Endothelial cell of umbilical vein (primary cell): Measurements from ENCODE around the gene ATXN7. TPM values are rescaled to one million over a fixed set of nuclear protein-coding genes. Genes with fewer than 3 reads are reported as not detected.

Experiments
- BruUV-seq: library from RNA; stranded (reverse); fragments of 400-500 nt; replicated peaks from 2 replicates; lab custom pipeline; 2021; lab: Mats Ljungman, UMichigan
- CTCF ChIA-PET: fragments of 300-600, 350-600 bp; sonication (Branson Sonifier 250); formaldehyde crosslinking; loops from one replicate; lab custom pipeline; 2021; ENCODE audit warnings: antibody characterized with exemption, inconsistent platforms; lab: Charles Lee
- POLR2A ChIA-PET: fragments of 300-600, 350-600 bp; sonication (Branson Sonifier 250); formaldehyde crosslinking; loops from one replicate; lab custom pipeline; 2021; ENCODE audit warnings: antibody characterized with exemption, inconsistent platforms; lab: Charles Lee
- DNase-seq: peaks from one replicate; pipeline ENCODE4 v3.0.0-alpha.2; 2011; ENCODE audit warnings: low read depth, low spot score
- FAIRE-seq: peaks from 2 replicates; lab custom pipeline; 2011; peaks lifted over from hg19 to GRCh38; lab: Jason Lieb, UNC
- H2AFZ ChIP-seq: 2 replicates; pipeline ENCODE4 v1.6.0; 2012; ENCODE audit warnings: low read depth, low read length, control low read depth, inconsistent platforms
- H3K27ac ChIP-seq: 2 replicates; pipeline ENCODE4 v1.5.1; 2011; ENCODE audit warnings: low read depth, mild to moderate bottlenecking, control low read depth, low read length, moderate library complexity; ENCODE audit not compliant: insufficient read depth
- H3K27me3 ChIP-seq, 2 experiments: 2 replicates each; pipeline versions ENCODE4 v1.6.0 to v1.6.1; 2011; ENCODE audit warnings: low read length in 2 of 2, mixed read lengths in 1 of 2; ENCODE audit not compliant: control insufficient read depth in 2 of 2, insufficient read depth in 2 of 2
- H3K36me3 ChIP-seq, 2 experiments: 2 replicates in 1 of 2; 3 replicates in 1 of 2; pipeline ENCODE4 v1.5.1; 2011; ENCODE audit warnings: low read length in 2 of 2, mild to moderate bottlenecking in 1 of 2, moderate library complexity in 1 of 2; ENCODE audit not compliant: control insufficient read depth in 2 of 2, insufficient read depth in 2 of 2; ENCODE audit errors: extremely low read depth in 1 of 2
- H3K4me1 ChIP-seq: 3 replicates; pipeline ENCODE4 v1.5.1; 2011; ENCODE audit warnings: mild to moderate bottlenecking, low read length; ENCODE audit not compliant: control insufficient read depth, insufficient read depth; ENCODE audit errors: extremely low read depth
- H3K4me2 ChIP-seq: 2 replicates; pipeline ENCODE4 v1.6.1; 2011; ENCODE audit warnings: low read length, control low read depth, mixed read lengths; ENCODE audit not compliant: insufficient read depth
- H3K4me3 ChIP-seq, 3 experiments: fragments of 200-600 bp in 1 of 3; sonication (generic), shearing (Covaris generic) in 1 of 3; replicated peaks in 1 of 3; 2 replicates each; pipeline ENCODE4 v1.5.1; 2011 to 2016; ENCODE audit warnings: control low read depth in 3 of 3, low read length in 3 of 3, mild to moderate bottlenecking in 2 of 3, inconsistent platforms in 1 of 3, low read depth in 1 of 3, moderate library complexity in 1 of 3; ENCODE audit not compliant: insufficient read depth in 1 of 3
- H3K79me2 ChIP-seq: 2 replicates; pipeline ENCODE4 v1.6.0; 2012; ENCODE audit warnings: low read length, inconsistent platforms; ENCODE audit not compliant: control insufficient read depth, insufficient read depth
- H3K9ac ChIP-seq: replicated peaks from 2 replicates; pipeline ENCODE3; 2011; ENCODE audit warnings: low read length, control low read depth; ENCODE audit not compliant: insufficient read depth; ENCODE audit errors: extremely low read depth
- H3K9me1 ChIP-seq: replicated peaks from 3 replicates; pipeline ENCODE4 v1.6.0; 2011; ENCODE audit warnings: mild to moderate bottlenecking, low read length; ENCODE audit not compliant: control insufficient read depth, insufficient read depth; ENCODE audit errors: extremely low read depth
- H3K9me3 ChIP-seq: replicated peaks from 2 replicates; pipeline ENCODE4 v1.5.1; 2012; ENCODE audit warnings: low read length, inconsistent platforms; ENCODE audit not compliant: control insufficient read depth, insufficient read depth
- H4K20me1 ChIP-seq: replicated peaks from 2 replicates; pipeline ENCODE3; 2011; ENCODE audit warnings: mild to moderate bottlenecking, low read length; ENCODE audit not compliant: control insufficient read depth, insufficient read depth; ENCODE audit errors: extremely low read depth
- CTCF ChIP-seq, 2 donors: IDR thresholded peaks; 1 replicate in 1 of 2; 2 replicates in 1 of 2; pipeline ENCODE4 v1.5.1; 2011; ENCODE audit warnings: low read length in 2 of 2, mild to moderate bottlenecking in 2 of 2, moderate library complexity in 2 of 2, control low read depth in 1 of 2, inconsistent platforms in 1 of 2, low read depth in 1 of 2; ENCODE audit not compliant: insufficient read depth in 1 of 2; ENCODE audit errors: extremely low read depth in 1 of 2
- EZH2 ChIP-seq: IDR thresholded peaks from 2 replicates; pipeline ENCODE4 v1.6.1; 2012; ENCODE audit warnings: borderline replicate concordance, low read depth, mild to moderate bottlenecking, moderate library complexity, low read length, inconsistent platforms; ENCODE audit not compliant: severe bottlenecking
- FOS ChIP-seq: IDR thresholded peaks from 2 replicates; pipeline ENCODE4 v1.6.1; 2011; ENCODE audit warnings: mild to moderate bottlenecking, low read length, moderate library complexity, borderline replicate concordance; ENCODE audit not compliant: insufficient read depth
- GATA2 ChIP-seq: IDR thresholded peaks from 2 replicates; pipeline ENCODE4 v1.7.0; 2011; ENCODE audit warnings: low read depth, mild to moderate bottlenecking, moderate library complexity, mixed read lengths, low read length; ENCODE audit not compliant: insufficient read length, insufficient read depth
- JUN ChIP-seq: IDR thresholded peaks from 2 replicates; pipeline ENCODE4 v1.6.1; 2011; ENCODE audit warnings: borderline replicate concordance, low read depth; ENCODE audit not compliant: insufficient read length, insufficient read depth
- MAX ChIP-seq: IDR thresholded peaks from 2 replicates; pipeline ENCODE4 v1.6.1; 2011; ENCODE audit not compliant: insufficient read depth, insufficient read length
- MYC ChIP-seq: IDR thresholded peaks from one replicate; pipeline ENCODE4 v1.6.1; 2011; ENCODE audit warnings: mild to moderate bottlenecking, low read depth, low read length
- POLR2A ChIP-seq: IDR thresholded peaks from 2 replicates; pipeline ENCODE4 v1.6.1; 2012; ENCODE audit warnings: low read depth, mild to moderate bottlenecking, control low read depth, low read length
- POLR2AphosphoS5 ChIP-seq: IDR thresholded peaks from 2 replicates; pipeline ENCODE4 v1.6.1; 2012; ENCODE audit warnings: low read depth, mild to moderate bottlenecking, control low read depth, low read length, moderate library complexity; ENCODE audit not compliant: insufficient read depth
- dilution Hi-C: fragments of 300-500 bp; cut with MboI; formaldehyde crosslinking; loops from one replicate; pipeline ENCODE4 v1.15.0; 2019; ENCODE audit warnings: low sequenced_read_pairs; ENCODE audit not compliant: extremely low pct_ligation_motif_present
- intact Hi-C: fragments of 100-400 bp; cut with micrococcal nuclease; formaldehyde crosslinking; loops from one replicate; pipeline ENCODE4 v1.10.0; 2022
- polyA plus RNA-seq, 4 experiments: library from polyadenylated mRNA; depleted of rRNA in 3 of 4; stranded (reverse) in 3 of 4; unstranded in 1 of 4; fragments of >200 nt; gene quantifications; 2 replicates each; pipeline versions ENCODE4 v1.2.1 to v1.2.3, GENCODE V29; 2011 to 2012; ENCODE audit warnings: missing spikeins in 1 of 4
- total RNA-seq: library from RNA; stranded (reverse); gene quantifications from 2 replicates; pipeline ENCODE4 v1.2.3, GENCODE V29; 2021

The ATXN7 gene
- total and polyA plus RNA-seq, 2 donors (not counting 3 experiments of a cell fraction or from before 2014, with no cell fraction given), result 21.2 to 34.7 TPM

- no peak overlapping the region for H3K27ac ChIP-seq
- POLR2A ChIA-PET, result no interaction called here
- H3K4me3 ChIP-seq, result no peak overlapping the region
- H3K79me2 ChIP-seq, result no peaks in the 10 kb centered on the region
- no peaks in the 10 kb centered on the region for H3K9me3 ChIP-seq
- no peaks in the 10 kb centered on the region for H3K4me1 ChIP-seq
- no peaks in the 10 kb centered on the region for H4K20me1 ChIP-seq
- no TSS peak for BruUV-seq
- H2AFZ ChIP-seq, result no peak overlapping the region
- CTCF ChIA-PET, result interaction anchor here (1.4 to 1.7 kb wide), 2 partner anchors 9 to 23 kb away, joined by 4 to 6 read pairs; no protein-coding TSS in a partner anchor
- no peak overlapping the region for H3K4me2 ChIP-seq
- FAIRE-seq (no peak), DNase-seq (no peak)
- TF ChIP-seq CTCF (IDR thresholded peaks at IDR 0.05; ENCODE audit: extremely low read depth in 1 of 2, insufficient read depth in 1 of 2, low read depth in 1 of 2, low read length in 2 of 2) (no peak), POLR2A (no peak), MYC (no peak), POLR2AphosphoS5 (no peak), GATA2 (no peak), EZH2 (no peak), FOS (no peak), JUN (no peak), MAX (no peak)
- intact Hi-C loops (no loop called here), dilution Hi-C loops (no loop called here)
- no peak overlapping the region for H3K9ac ChIP-seq
- H3K27me3 ChIP-seq, result no peaks in the 10 kb centered on the region
- no peaks in the 10 kb centered on the region for H3K9me1 ChIP-seq
- peaks cover 6 to 22% of the 10 kb centered on the region in 2 experiments for H3K36me3 ChIP-seq
Observed at GRCh38 chr3:63984391-63984790, 120.7 kb downstream of the ATXN7 start.
